Mononuclear cell (primary cell): Measurements from ENCODE around the gene LTBP1. TPM values are rescaled to one million over a fixed set of nuclear protein-coding genes. Genes with fewer than 3 reads are reported as not detected.

Source experiments
- H3K27me3 ChIP-seq: 2 replicates; pipeline ENCODE4 v1.6.0; 2011; ENCODE audit warnings: low read length, control low read depth; ENCODE audit not compliant: insufficient read depth
- H3K4me1 ChIP-seq: 2 replicates; pipeline ENCODE4 v1.5.1; 2011; ENCODE audit warnings: mild to moderate bottlenecking, low read length, control low read depth; ENCODE audit not compliant: insufficient read depth
- H3K4me3 ChIP-seq: 2 replicates; pipeline ENCODE4 v1.5.1; 2011; ENCODE audit warnings: mild to moderate bottlenecking, low read length, moderate library complexity
- H3K9me3 ChIP-seq: 2 replicates; pipeline ENCODE4 v1.5.1; 2011; ENCODE audit warnings: low read depth, mild to moderate bottlenecking, control low read depth, low read length
- total RNA-seq: library from RNA; depleted of rRNA; stranded (reverse); fragments of >200 nt; gene quantifications from one replicate; pipeline ENCODE4 v1.2.3, GENCODE V29; 2012

LTBP1 gene
- total RNA-seq, 1 donor = 13.6 TPM

- Histone ChIP-seq H3K9me3 (no peaks in the 10 kb centered on the region), H3K4me1 (peaks cover 9% of the 10 kb centered on the region), H3K4me3 (no peak overlapping the region), H3K27me3 (no peaks in the 10 kb centered on the region)
These were observed 390.7 kb downstream of the LTBP1 start for GRCh38 chr2:33337385-33337960.

GRCh38 chr2:33337981-33338380 lies 391.2 kb downstream of the LTBP1 start:
- no peaks in the 10 kb centered on the region for H3K9me3 ChIP-seq
- H3K4me1 ChIP-seq = peaks cover 9% of the 10 kb centered on the region
- H3K4me3 ChIP-seq = no peak overlapping the region
- no peaks in the 10 kb centered on the region for H3K27me3 ChIP-seq

- no peak overlapping the region for H3K4me3 ChIP-seq
- H3K4me1 ChIP-seq = peaks cover 9% of the 10 kb centered on the region
- H3K27me3 ChIP-seq = no peaks in the 10 kb centered on the region
- H3K9me3 ChIP-seq = no peaks in the 10 kb centered on the region
These were observed 392.5 kb downstream of the LTBP1 start for GRCh38 chr2:33339269-33339668.

GRCh38 chr2:33340280-33340679 lies 393.5 kb downstream of the LTBP1 start:
- H3K4me3 ChIP-seq = no peak overlapping the region
- peaks cover 9% of the 10 kb centered on the region for H3K4me1 ChIP-seq
- no peaks in the 10 kb centered on the region for H3K9me3 ChIP-seq
- H3K27me3 ChIP-seq = no peaks in the 10 kb centered on the region

GRCh38 chr2:33342171-33342570 lies 395.4 kb downstream of the LTBP1 start:
- Histone ChIP-seq H3K4me1 (no peaks in the 10 kb centered on the region), H3K9me3 (no peaks in the 10 kb centered on the region), H3K4me3 (no peak overlapping the region)

GRCh38 chr2:33342705-33343104 lies 396.0 kb downstream of the LTBP1 start:
- no peak overlapping the region for H3K4me3 ChIP-seq
- no peaks in the 10 kb centered on the region for H3K9me3 ChIP-seq
- H3K4me1 ChIP-seq = no peaks in the 10 kb centered on the region
- H3K27me3 ChIP-seq = no peaks in the 10 kb centered on the region

More at GRCh38 chr2:33342171-33342570, 395.4 kb downstream of the LTBP1 start:
- H3K27me3 ChIP-seq = no peaks in the 10 kb centered on the region

- Histone ChIP-seq H3K4me3 (no peak overlapping the region), H3K4me1 (no peaks in the 10 kb centered on the region), H3K27me3 (no peaks in the 10 kb centered on the region), H3K9me3 (no peaks in the 10 kb centered on the region)
These were observed 396.7 kb downstream of the LTBP1 start for GRCh38 chr2:33343387-33343895.

GRCh38 chr2:33344230-33344629 lies 397.5 kb downstream of the LTBP1 start:
- H3K4me1 ChIP-seq = no peaks in the 10 kb centered on the region
- H3K9me3 ChIP-seq = no peaks in the 10 kb centered on the region
- H3K4me3 ChIP-seq = no peak overlapping the region
- no peaks in the 10 kb centered on the region for H3K27me3 ChIP-seq

- no peaks in the 10 kb centered on the region for H3K9me3 ChIP-seq
- no peaks in the 10 kb centered on the region for H3K4me1 ChIP-seq
- H3K4me3 ChIP-seq = no peak overlapping the region
- no peaks in the 10 kb centered on the region for H3K27me3 ChIP-seq
These were observed 401.1 kb downstream of the LTBP1 start for GRCh38 chr2:33347856-33348255.

- Histone ChIP-seq H3K4me1 (no peaks in the 10 kb centered on the region), H3K9me3 (peaks cover under 1% of the 10 kb centered on the region), H3K4me3 (no peak overlapping the region), H3K27me3 (no peaks in the 10 kb centered on the region)
These were observed 403.9 kb downstream of the LTBP1 start for GRCh38 chr2:33350632-33351031.

- no peaks in the 10 kb centered on the region for H3K4me1 ChIP-seq
- no peaks in the 10 kb centered on the region for H3K27me3 ChIP-seq
- H3K4me3 ChIP-seq = no peak overlapping the region
- peaks cover 9% of the 10 kb centered on the region for H3K9me3 ChIP-seq
These were observed 405.0 kb downstream of the LTBP1 start for GRCh38 chr2:33351781-33352180.

- H3K4me1 ChIP-seq = no peaks in the 10 kb centered on the region
- H3K9me3 ChIP-seq = peaks cover 12% of the 10 kb centered on the region
- H3K4me3 ChIP-seq = no peak overlapping the region
- no peaks in the 10 kb centered on the region for H3K27me3 ChIP-seq
These were observed 408.2 kb downstream of the LTBP1 start for GRCh38 chr2:33354981-33355380.

- Histone ChIP-seq H3K27me3 (no peaks in the 10 kb centered on the region), H3K4me3 (no peak overlapping the region), H3K9me3 (peaks cover 12% of the 10 kb centered on the region), H3K4me1 (no peaks in the 10 kb centered on the region)
These were observed 412.1 kb downstream of the LTBP1 start for GRCh38 chr2:33358878-33359277.

GRCh38 chr2:33363325-33364298 lies 416.9 kb downstream of the LTBP1 start:
- Histone ChIP-seq H3K9me3 (no peaks in the 10 kb centered on the region), H3K4me1 (no peaks in the 10 kb centered on the region), H3K4me3 (no peak overlapping the region), H3K27me3 (no peaks in the 10 kb centered on the region)

GRCh38 chr2:33365264-33365970 lies 418.7 kb downstream of the LTBP1 start:
- Histone ChIP-seq H3K27me3 (no peaks in the 10 kb centered on the region), H3K4me3 (no peak overlapping the region), H3K9me3 (no peaks in the 10 kb centered on the region), H3K4me1 (no peaks in the 10 kb centered on the region)
